Testis (tissue), 2 donors: ENCODE data around the gene LRRC38.

Experiments used
- POLR2A ChIP-seq: fragments of 450-650 bp; IDR thresholded peaks from one replicate; pipeline ENCODE4 v1.6.1; 2017; ENCODE audit warnings: antibody characterized with exemption, mild to moderate bottlenecking, moderate library complexity
- TF ChIP-seq, protein P1 (sequence below), 3 experiments: fragments of 450-650 bp in 2 of 3; fragments of 200-600 bp in 1 of 3; sonication (generic) in 1 of 3; IDR thresholded peaks; one replicate each; pipeline ENCODE4 v1.5.1; 2016 to 2019; ENCODE audit warnings: antibody characterized with exemption in 3 of 3, mild to moderate bottlenecking in 2 of 3, moderate library complexity in 1 of 3

- TF ChIP-seq, protein P1, sequence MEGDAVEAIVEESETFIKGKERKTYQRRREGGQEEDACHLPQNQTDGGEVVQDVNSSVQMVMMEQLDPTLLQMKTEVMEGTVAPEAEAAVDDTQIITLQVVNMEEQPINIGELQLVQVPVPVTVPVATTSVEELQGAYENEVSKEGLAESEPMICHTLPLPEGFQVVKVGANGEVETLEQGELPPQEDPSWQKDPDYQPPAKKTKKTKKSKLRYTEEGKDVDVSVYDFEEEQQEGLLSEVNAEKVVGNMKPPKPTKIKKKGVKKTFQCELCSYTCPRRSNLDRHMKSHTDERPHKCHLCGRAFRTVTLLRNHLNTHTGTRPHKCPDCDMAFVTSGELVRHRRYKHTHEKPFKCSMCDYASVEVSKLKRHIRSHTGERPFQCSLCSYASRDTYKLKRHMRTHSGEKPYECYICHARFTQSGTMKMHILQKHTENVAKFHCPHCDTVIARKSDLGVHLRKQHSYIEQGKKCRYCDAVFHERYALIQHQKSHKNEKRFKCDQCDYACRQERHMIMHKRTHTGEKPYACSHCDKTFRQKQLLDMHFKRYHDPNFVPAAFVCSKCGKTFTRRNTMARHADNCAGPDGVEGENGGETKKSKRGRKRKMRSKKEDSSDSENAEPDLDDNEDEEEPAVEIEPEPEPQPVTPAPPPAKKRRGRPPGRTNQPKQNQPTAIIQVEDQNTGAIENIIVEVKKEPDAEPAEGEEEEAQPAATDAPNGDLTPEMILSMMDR (IDR thresholded peaks at IDR 0.05) = no peak
- TF ChIP-seq POLR2A = no peak
These were observed 26.5 kb downstream of the LRRC38 start for GRCh38 chr1:13487143-13487868.
